ENCODE data around the gene FGF14. TPM values are rescaled to one million over a fixed set of nuclear protein-coding genes. Genes with fewer than 3 reads are reported as not detected.

FGF14 gene
- total RNA-seq, 1 donor from 2014 or later = 4.6 TPM

- Mint-ChIP-seq H3K36me3 (ENCODE audit: insufficient read depth) (no peaks in the 10 kb centered on the region), H3K4me3 (ENCODE audit: low read depth) (no peak overlapping the region), H3K9me3 (ENCODE audit: low read depth) (no peaks in the 10 kb centered on the region), H3K27ac (no peak overlapping the region), H3K27me3 (peaks cover 62% of the 10 kb centered on the region), H3K4me1 (ENCODE audit: low read depth) (peaks cover 12% of the 10 kb centered on the region)
- TF ChIP-seq, protein P1, sequence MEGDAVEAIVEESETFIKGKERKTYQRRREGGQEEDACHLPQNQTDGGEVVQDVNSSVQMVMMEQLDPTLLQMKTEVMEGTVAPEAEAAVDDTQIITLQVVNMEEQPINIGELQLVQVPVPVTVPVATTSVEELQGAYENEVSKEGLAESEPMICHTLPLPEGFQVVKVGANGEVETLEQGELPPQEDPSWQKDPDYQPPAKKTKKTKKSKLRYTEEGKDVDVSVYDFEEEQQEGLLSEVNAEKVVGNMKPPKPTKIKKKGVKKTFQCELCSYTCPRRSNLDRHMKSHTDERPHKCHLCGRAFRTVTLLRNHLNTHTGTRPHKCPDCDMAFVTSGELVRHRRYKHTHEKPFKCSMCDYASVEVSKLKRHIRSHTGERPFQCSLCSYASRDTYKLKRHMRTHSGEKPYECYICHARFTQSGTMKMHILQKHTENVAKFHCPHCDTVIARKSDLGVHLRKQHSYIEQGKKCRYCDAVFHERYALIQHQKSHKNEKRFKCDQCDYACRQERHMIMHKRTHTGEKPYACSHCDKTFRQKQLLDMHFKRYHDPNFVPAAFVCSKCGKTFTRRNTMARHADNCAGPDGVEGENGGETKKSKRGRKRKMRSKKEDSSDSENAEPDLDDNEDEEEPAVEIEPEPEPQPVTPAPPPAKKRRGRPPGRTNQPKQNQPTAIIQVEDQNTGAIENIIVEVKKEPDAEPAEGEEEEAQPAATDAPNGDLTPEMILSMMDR (IDR thresholded peaks at IDR 0.05; ENCODE audit: unreplicated experiment) = no peak
- DNase-seq (ENCODE audit: low spot score, unreplicated experiment) = peak; percentile 31
These were observed 3.8 kb upstream of the FGF14 start for GRCh38 chr13:102405499-102406100.

DNA sequence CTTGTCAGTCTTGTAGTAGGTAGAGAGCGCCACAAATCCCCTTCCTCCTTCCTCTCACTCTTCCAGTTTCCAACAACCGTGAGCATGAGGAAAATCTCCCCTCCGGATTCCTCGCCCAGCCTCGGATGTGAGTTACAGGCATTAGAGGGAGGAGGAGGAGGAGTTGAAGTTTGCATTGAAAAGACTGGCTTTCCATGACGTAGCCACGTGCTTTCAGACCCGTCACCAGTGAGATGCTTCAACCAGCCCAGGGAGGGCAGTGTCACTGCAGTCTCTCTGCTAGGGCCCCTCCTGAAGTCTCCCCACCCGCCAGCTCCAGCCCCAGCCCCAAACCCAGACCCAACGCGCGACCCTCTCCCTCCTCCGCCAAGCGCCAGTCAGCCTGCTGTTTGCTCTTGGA lies 442 bp upstream of the FGF14 start:
- Mint-ChIP-seq H3K36me3 (ENCODE audit: insufficient read depth) (no peaks in the 10 kb centered on the region), H3K9me3 (ENCODE audit: low read depth) (no peaks in the 10 kb centered on the region), H3K27me3 (peaks cover 68% of the 10 kb centered on the region), H3K4me3 (ENCODE audit: low read depth) (peak overlapping the region; percentile 40), H3K4me1 (ENCODE audit: low read depth) (peaks cover 13% of the 10 kb centered on the region), H3K27ac (peak overlapping the region; percentile 21)
- no peak for DNase-seq (ENCODE audit: low spot score, unreplicated experiment)
- TF ChIP-seq, protein P1 (IDR thresholded peaks at IDR 0.05; ENCODE audit: unreplicated experiment) = no peak

GRCh38 chr13:102401265-102401664 lies 583 bp downstream of the FGF14 start:
- H3K4me3 Mint-ChIP-seq (ENCODE audit: low read depth) = peak overlapping the region; percentile 20
- peaks cover 13% of the 10 kb centered on the region for H3K4me1 Mint-ChIP-seq (ENCODE audit: low read depth)
- peaks cover 75% of the 10 kb centered on the region for H3K27me3 Mint-ChIP-seq
- no peaks in the 10 kb centered on the region for H3K36me3 Mint-ChIP-seq (ENCODE audit: insufficient read depth)
- H3K9me3 Mint-ChIP-seq (ENCODE audit: low read depth) = no peaks in the 10 kb centered on the region
- no peak for DNase-seq (ENCODE audit: low spot score, unreplicated experiment)
- H3K27ac Mint-ChIP-seq = no peak overlapping the region
- TF ChIP-seq, protein P1 (IDR thresholded peaks at IDR 0.05; ENCODE audit: unreplicated experiment) = no peak

DNA sequence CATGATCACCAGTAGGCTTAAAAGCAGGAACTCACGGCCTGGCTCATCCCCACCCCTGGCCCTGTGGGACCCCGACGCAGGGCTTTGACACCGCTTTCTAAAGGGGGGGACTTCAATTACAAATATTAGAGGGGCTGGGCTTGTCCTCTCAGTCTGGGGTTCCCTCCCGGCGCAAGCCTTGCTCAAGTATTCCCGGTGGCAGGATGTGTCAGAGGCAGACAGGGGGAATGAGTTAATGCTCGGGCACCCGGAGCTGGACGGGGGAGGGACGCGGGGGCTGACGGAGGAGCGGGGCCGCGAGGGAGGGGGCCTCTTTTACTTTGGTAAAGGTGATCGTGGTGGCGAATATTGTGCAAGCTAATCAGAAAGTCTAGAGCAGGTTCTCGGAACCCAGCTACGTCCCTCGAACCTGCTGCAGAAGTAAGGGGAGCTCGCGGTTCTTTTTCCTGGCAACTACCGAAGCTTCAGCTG lies 1.1 kb downstream of the FGF14 start:
- no peak for DNase-seq (ENCODE audit: low spot score, unreplicated experiment)
- no peaks in the 10 kb centered on the region for H3K36me3 Mint-ChIP-seq (ENCODE audit: insufficient read depth)
- TF ChIP-seq, protein P1 (IDR thresholded peaks at IDR 0.05; ENCODE audit: unreplicated experiment) = no peak
- H3K4me3 Mint-ChIP-seq (ENCODE audit: low read depth) = peak overlapping the region; percentile 31
- peaks cover 13% of the 10 kb centered on the region for H3K4me1 Mint-ChIP-seq (ENCODE audit: low read depth)
- H3K9me3 Mint-ChIP-seq (ENCODE audit: low read depth) = no peaks in the 10 kb centered on the region
- H3K27ac Mint-ChIP-seq = no peak overlapping the region
- peaks cover 80% of the 10 kb centered on the region for H3K27me3 Mint-ChIP-seq

- Mint-ChIP-seq H3K4me1 (ENCODE audit: low read depth) (peaks cover 14% of the 10 kb centered on the region), H3K36me3 (ENCODE audit: insufficient read depth) (no peaks in the 10 kb centered on the region), H3K9me3 (ENCODE audit: low read depth) (no peaks in the 10 kb centered on the region), H3K4me3 (ENCODE audit: low read depth) (peak overlapping the region; percentile 31), H3K27ac (no peak overlapping the region), H3K27me3 (peaks cover 80% of the 10 kb centered on the region)
- DNase-seq (ENCODE audit: low spot score, unreplicated experiment) = no peak
- TF ChIP-seq, protein P1 (IDR thresholded peaks at IDR 0.05; ENCODE audit: unreplicated experiment) = no peak
These were observed 1.8 kb downstream of the FGF14 start for GRCh38 chr13:102399791-102400674.

Data from progenitor cell of endocrine pancreas (in vitro differentiated cells).